ENCODE results near the gene OLFML2B.

DNA sequence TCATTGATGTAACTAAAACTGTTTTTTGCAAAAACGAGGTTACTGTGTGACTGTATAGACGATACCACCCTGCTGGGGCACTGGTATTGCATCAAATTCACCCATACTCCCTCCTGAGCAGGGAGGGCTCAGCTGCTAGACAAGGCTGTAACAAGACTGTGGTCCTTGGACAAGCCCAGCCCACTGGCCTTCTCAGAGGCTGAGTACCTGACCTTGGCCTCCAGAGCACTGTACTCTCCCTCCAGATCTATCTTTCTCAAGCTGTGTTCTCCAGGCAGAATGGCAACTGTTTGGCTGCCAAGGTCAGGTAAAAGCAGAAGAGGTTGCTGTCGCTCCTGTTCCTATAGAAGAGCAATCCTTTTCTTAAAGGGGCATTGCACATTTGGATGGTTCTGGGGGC is 8.5 kb downstream of the OLFML2B start:
- TF ChIP-seq EZH2 (IDR thresholded peaks at IDR 0.05) (no peak), POLR2AphosphoS5 (IDR thresholded peaks at IDR 0.05; ENCODE audit: borderline replicate concordance, low read depth, low read length) (no peak)
